PC-3 (cell line): ENCODE data around the gene OOSP3.

Experiments
- CTCF ChIP-seq: fragments of 300-600 bp; sonication (generic); conservative IDR thresholded peaks from 2 replicates; pipeline ENCODE4 v1.5.1; 2017; ENCODE audit warnings: antibody characterized with exemption, low read depth, mild to moderate bottlenecking, low read length
- EZH2 ChIP-seq: fragments of 300-600 bp; sonication (generic); IDR thresholded peaks from one replicate; pipeline ENCODE4 v1.6.1; 2017; ENCODE audit warnings: antibody characterized with exemption, mild to moderate bottlenecking, low read length; ENCODE audit not compliant: unreplicated experiment

- no peak for TF ChIP-seq EZH2
- no peak for TF ChIP-seq CTCF
Measured at GRCh38 chr11:59872076-59872475, 6.5 kb upstream of the OOSP3 start.
